Tibial nerve (tissue), 4 donors: ENCODE results near the gene MYH8. TPM values are rescaled to one million over a fixed set of nuclear protein-coding genes. Genes with fewer than 3 reads are reported as not detected.

Source experiments
- DNase-seq, 2 donors: peaks; one replicate each; pipeline ENCODE4 v3.0.0-alpha.2; 2019; ENCODE audit warnings: low spot score in 2 of 2
- H3K27ac ChIP-seq, 4 donors: fragments of 200-600 bp; sonication (generic) in 3 of 4; one replicate each; pipeline ENCODE4 v1.5.1; 2017 to 2019; ENCODE audit warnings: mild to moderate bottlenecking in 1 of 4
- H3K27me3 ChIP-seq, 2 donors: fragments of 200-600 bp; sonication (generic) in 1 of 2; one replicate each; pipeline versions ENCODE4 v1.5.1 to v1.6.0; 2017 to 2019
- H3K36me3 ChIP-seq, 3 donors: fragments of 200-600 bp; sonication (generic); one replicate each; pipeline ENCODE4 v1.5.1; 2018 to 2019
- H3K4me1 ChIP-seq, 4 donors: fragments of 200-600 bp; sonication (generic) in 3 of 4; one replicate each; pipeline ENCODE4 v1.5.1; 2017 to 2019
- H3K4me3 ChIP-seq, 4 donors: fragments of 200-600 bp; sonication (generic) in 3 of 4; one replicate each; pipeline ENCODE4 v1.5.1; 2017 to 2019; ENCODE audit warnings: mild to moderate bottlenecking in 1 of 4, moderate library complexity in 1 of 4
- H3K9me3 ChIP-seq, 4 donors: fragments of 200-600 bp; sonication (generic) in 3 of 4; one replicate each; pipeline ENCODE4 v1.5.1; 2017 to 2019
- CTCF ChIP-seq, 5 experiments: fragments of 200-600 bp in 3 of 5; fragments of 450-650 bp in 2 of 5; sonication (generic) in 3 of 5; IDR thresholded peaks; one replicate each; pipeline ENCODE4 v1.5.1; 2016 to 2019; ENCODE audit warnings: antibody characterized with exemption in 5 of 5, mild to moderate bottlenecking in 3 of 5, moderate library complexity in 2 of 5
- EP300 ChIP-seq, 2 donors: sonication (generic); formaldehyde crosslinking; IDR thresholded peaks; one replicate each; pipeline ENCODE4 v1.6.1; 2017; ENCODE audit warnings: antibody characterized with exemption in 2 of 2, mild to moderate bottlenecking in 1 of 2
- POLR2A ChIP-seq, 2 donors: fragments of 450-650 bp; IDR thresholded peaks; one replicate each; pipeline ENCODE4 v1.6.1; 2017; ENCODE audit warnings: antibody characterized with exemption in 2 of 2, mild to moderate bottlenecking in 2 of 2, moderate library complexity in 2 of 2
- WGBS, 2 donors: methylation state at CpG; one replicate each; pipeline ENCODE4 v1.1.5; 2018; 5-methylcytosine and 5-hydroxymethylcytosine counted together
- total RNA-seq, 4 donors: library from RNA; depleted of rRNA; stranded (reverse); fragments of >200 nt; gene quantifications; one replicate each; pipeline ENCODE4 v1.1.0, GENCODE V29; 2016

MYH8 gene
- total RNA-seq, 4 donors from 2014 or later, result not detected

DNA sequence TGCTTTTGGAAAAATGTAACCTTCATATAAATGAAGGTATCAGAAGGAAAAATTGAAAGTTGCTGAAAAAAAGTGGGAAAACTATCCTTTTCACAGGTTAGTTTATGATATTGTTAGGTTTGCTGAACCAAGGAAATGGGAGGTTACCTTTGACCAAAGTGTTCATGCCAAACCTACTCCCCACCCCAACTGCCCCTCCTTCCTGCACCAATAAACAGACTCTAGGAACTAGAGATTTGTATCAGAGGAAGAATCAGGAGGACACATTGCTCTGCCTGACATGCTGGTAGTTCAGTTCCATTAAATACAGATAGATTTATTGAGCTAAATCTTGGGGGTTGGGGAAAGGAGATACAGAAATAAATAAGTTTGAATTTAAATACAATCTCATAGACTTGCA, 18.2 kb downstream of the MYH8 start:
- TF ChIP-seq EP300 (IDR thresholded peaks at IDR 0.05) (no peak), CTCF (IDR thresholded peaks at IDR 0.05) (no peak), POLR2A (IDR thresholded peaks at IDR 0.05) (no peak)

DNA sequence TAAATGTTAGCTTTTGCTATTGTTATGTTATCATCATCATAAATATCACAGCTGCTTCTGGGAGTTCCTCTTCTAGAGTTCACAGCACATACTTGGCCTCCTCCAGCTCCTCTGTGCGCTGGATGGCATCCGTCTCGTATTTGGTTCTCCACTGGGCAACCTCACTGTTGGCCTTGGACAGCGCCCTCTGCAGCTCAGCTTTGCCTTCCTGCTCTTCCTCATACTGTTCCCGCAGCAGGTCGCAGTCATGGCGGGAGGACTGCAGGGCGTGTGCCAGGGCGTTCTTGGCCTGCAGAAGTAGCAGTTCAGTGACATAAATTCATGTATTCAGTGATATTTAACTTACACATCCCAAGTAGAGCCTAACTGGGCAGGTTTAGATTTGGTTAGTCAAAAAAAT, 23.4 kb downstream of the MYH8 start:
- TF ChIP-seq CTCF (IDR thresholded peaks at IDR 0.05) (no peak), POLR2A (IDR thresholded peaks at IDR 0.05) (no peak)
- H3K27ac ChIP-seq, result no peak overlapping the region
- no peaks in the 10 kb centered on the region for H3K36me3 ChIP-seq
- H3K27me3 ChIP-seq, result no peaks in the 10 kb centered on the region
- no peaks in the 10 kb centered on the region for H3K4me1 ChIP-seq
- DNase-seq, result no peak
- no peaks in the 10 kb centered on the region for H3K9me3 ChIP-seq
- no peak overlapping the region for H3K4me3 ChIP-seq
- WGBS, 2 donors, result 81 to 84% methylated on average over 9 of the region's 9 CpGs

More for the DNA sequence above, 18.2 kb downstream of the MYH8 start:
- Histone ChIP-seq H3K4me1 (no peaks in the 10 kb centered on the region), H3K27me3 (no peaks in the 10 kb centered on the region), H3K36me3 (no peaks in the 10 kb centered on the region), H3K9me3 (no peaks in the 10 kb centered on the region), H3K27ac (no peak overlapping the region), H3K4me3 (no peak overlapping the region)
- DNase-seq, result no peak

GRCh38 chr17:10396524-10397163, 25.1 kb downstream of the MYH8 start:
- TF ChIP-seq POLR2A (IDR thresholded peaks at IDR 0.05) (no peak), CTCF (IDR thresholded peaks at IDR 0.05) (no peak), EP300 (IDR thresholded peaks at IDR 0.05) (no peak)
- 85 to 86% methylated on average over 14 of the region's 14 CpGs for WGBS, 2 donors
- H3K36me3 ChIP-seq, result no peaks in the 10 kb centered on the region
- no peaks in the 10 kb centered on the region for H3K27me3 ChIP-seq
- no peak overlapping the region for H3K4me3 ChIP-seq
- no peak for DNase-seq
- no peaks in the 10 kb centered on the region for H3K4me1 ChIP-seq
- H3K27ac ChIP-seq, result no peak overlapping the region
- H3K9me3 ChIP-seq, result no peaks in the 10 kb centered on the region

- Histone ChIP-seq H3K27ac (no peak overlapping the region), H3K4me3 (no peak overlapping the region), H3K4me1 (no peaks in the 10 kb centered on the region), H3K27me3 (no peaks in the 10 kb centered on the region), H3K36me3 (no peaks in the 10 kb centered on the region), H3K9me3 (no peaks in the 10 kb centered on the region)
- no peak for DNase-seq
- no peak for TF ChIP-seq EP300 (IDR thresholded peaks at IDR 0.05)
- no peak for TF ChIP-seq CTCF (IDR thresholded peaks at IDR 0.05)
- no peak for TF ChIP-seq POLR2A (IDR thresholded peaks at IDR 0.05)
- 87 to 88% methylated on average over 6 of the region's 6 CpGs for whole genome bisulfite sequencing, 2 donors
Measured at GRCh38 chr17:10394201-10394887, 27.4 kb downstream of the MYH8 start.

GRCh38 chr17:10392880-10393279, 28.9 kb downstream of the MYH8 start:
- Histone ChIP-seq H3K36me3 (no peaks in the 10 kb centered on the region), H3K4me3 (no peak overlapping the region), H3K27ac (no peak overlapping the region), H3K4me1 (no peaks in the 10 kb centered on the region), H3K9me3 (no peaks in the 10 kb centered on the region), H3K27me3 (no peaks in the 10 kb centered on the region)
- TF ChIP-seq CTCF (IDR thresholded peaks at IDR 0.05), result no peak
- TF ChIP-seq EP300 (IDR thresholded peaks at IDR 0.05), result no peak
- TF ChIP-seq POLR2A (IDR thresholded peaks at IDR 0.05), result no peak
- no peak for DNase-seq
- 82 to 83% methylated on average over 9 of the region's 9 CpGs for WGBS, 2 donors
